Measurements from ENCODE around the gene RAP1GDS1.

DNA sequence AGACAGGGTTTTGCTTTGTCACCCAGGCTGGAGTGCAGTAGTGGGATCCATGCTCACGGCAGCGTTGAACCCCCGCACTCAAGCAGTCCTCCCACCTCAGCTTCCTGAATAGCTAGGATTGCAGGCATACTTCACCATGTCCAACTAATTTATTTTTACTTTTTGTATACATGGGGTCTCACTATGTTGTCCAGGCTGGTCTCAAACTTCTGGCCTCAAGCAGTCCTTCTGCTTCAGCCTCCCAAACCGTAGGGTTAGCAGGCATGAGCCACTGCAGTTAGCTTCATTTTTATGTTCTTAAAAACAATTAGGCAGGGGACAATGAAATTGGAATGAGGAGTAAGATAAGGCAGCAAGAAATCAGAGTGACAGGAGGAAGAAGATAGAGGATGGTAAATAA is 50.5 kb downstream of the RAP1GDS1 start:
- TF ChIP-seq, protein P1, sequence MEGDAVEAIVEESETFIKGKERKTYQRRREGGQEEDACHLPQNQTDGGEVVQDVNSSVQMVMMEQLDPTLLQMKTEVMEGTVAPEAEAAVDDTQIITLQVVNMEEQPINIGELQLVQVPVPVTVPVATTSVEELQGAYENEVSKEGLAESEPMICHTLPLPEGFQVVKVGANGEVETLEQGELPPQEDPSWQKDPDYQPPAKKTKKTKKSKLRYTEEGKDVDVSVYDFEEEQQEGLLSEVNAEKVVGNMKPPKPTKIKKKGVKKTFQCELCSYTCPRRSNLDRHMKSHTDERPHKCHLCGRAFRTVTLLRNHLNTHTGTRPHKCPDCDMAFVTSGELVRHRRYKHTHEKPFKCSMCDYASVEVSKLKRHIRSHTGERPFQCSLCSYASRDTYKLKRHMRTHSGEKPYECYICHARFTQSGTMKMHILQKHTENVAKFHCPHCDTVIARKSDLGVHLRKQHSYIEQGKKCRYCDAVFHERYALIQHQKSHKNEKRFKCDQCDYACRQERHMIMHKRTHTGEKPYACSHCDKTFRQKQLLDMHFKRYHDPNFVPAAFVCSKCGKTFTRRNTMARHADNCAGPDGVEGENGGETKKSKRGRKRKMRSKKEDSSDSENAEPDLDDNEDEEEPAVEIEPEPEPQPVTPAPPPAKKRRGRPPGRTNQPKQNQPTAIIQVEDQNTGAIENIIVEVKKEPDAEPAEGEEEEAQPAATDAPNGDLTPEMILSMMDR (optimal IDR thresholded peaks at IDR 0.05 in 1 of 3, IDR thresholded peaks at IDR 0.05 in 1 of 3, conservative IDR thresholded peaks at IDR 0.05 in 1 of 3; ENCODE audit: extremely low read depth in 1 of 3, insufficient read depth in 2 of 3, low read length in 3 of 3), result no peak
- no peak for TF ChIP-seq EZH2 (IDR thresholded peaks at IDR 0.05; ENCODE audit: low read length)
